ENCODE data around the gene UPK1B.

GRCh38 chr3:119235151-119235550 lies 61.8 kb downstream of the UPK1B start:
- TF ChIP-seq CTCF (IDR thresholded peaks at IDR 0.05) (no peak), POLR2AphosphoS5 (IDR thresholded peaks at IDR 0.05) (no peak), POLR2A (IDR thresholded peaks at IDR 0.05) (no peak)

All from suprapubic skin (tissue), 4 donors.